Upper lobe of left lung (tissue), 4 donors: ENCODE data around the gene NAGPA.

ENCODE experiments used
- POLR2A ChIP-seq, 4 donors: fragments of 450-650 bp; IDR thresholded peaks; one replicate each; pipeline ENCODE4 v1.5.1; 2016 to 2017; ENCODE audit warnings: antibody characterized with exemption in 4 of 4, mild to moderate bottlenecking in 2 of 4
- TF ChIP-seq, protein P1 (sequence below), 6 experiments: fragments of 450-650 bp in 4 of 6; fragments of 200-600 bp in 2 of 6; sonication (generic) in 2 of 6; IDR thresholded peaks; one replicate each; pipeline ENCODE4 v1.5.1; 2016 to 2019; ENCODE audit warnings: antibody characterized with exemption in 6 of 6

DNA sequence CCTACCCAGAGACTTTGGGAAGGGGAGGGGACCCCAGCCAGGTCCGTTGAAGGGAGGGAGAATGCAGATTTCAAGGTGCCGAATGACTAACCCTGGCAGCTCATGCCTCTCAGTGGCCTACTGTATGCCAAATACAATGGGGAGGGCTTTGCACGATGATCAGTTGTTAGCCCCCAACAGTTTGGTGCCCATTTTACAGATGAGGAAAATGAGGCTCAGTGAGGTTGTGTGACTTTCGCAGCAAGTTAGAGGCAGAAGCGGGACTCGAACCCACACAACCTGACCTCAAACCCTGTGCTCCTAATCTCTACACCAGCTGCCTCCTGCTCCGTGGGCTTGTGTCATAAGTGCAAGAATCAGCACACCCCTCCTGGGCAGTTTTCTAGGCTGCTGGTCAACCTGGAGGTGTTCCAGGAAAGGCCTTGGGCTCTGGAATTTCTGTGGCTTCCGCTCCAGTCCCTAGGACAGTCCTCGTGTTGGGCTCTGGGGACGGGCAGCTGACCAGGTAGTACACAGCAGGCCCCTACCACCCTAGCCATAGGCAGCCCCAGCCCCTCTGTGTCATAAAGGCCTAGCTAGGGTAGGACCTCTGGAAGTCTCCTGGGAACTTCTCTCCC lies 11.9 kb upstream of the NAGPA start:
- TF ChIP-seq POLR2A (IDR thresholded peaks at IDR 0.05) = no peak
- TF ChIP-seq, protein P1, sequence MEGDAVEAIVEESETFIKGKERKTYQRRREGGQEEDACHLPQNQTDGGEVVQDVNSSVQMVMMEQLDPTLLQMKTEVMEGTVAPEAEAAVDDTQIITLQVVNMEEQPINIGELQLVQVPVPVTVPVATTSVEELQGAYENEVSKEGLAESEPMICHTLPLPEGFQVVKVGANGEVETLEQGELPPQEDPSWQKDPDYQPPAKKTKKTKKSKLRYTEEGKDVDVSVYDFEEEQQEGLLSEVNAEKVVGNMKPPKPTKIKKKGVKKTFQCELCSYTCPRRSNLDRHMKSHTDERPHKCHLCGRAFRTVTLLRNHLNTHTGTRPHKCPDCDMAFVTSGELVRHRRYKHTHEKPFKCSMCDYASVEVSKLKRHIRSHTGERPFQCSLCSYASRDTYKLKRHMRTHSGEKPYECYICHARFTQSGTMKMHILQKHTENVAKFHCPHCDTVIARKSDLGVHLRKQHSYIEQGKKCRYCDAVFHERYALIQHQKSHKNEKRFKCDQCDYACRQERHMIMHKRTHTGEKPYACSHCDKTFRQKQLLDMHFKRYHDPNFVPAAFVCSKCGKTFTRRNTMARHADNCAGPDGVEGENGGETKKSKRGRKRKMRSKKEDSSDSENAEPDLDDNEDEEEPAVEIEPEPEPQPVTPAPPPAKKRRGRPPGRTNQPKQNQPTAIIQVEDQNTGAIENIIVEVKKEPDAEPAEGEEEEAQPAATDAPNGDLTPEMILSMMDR (IDR thresholded peaks at IDR 0.05) = no peak
